ENCODE results near the gene CD8B.

Gene CD8B

GRCh38 chr2:86769838-86770237 lies 91.8 kb downstream of the CD8B start:
- no peak overlapping the region for H3K27ac ChIP-seq
- H3K4me2 ChIP-seq = no peak overlapping the region; a peak in 1 of 22 replicates
- H3K27me3 ChIP-seq = no peaks in the 10 kb centered on the region
- TF ChIP-seq Cebpa-rat (IDR thresholded peaks at IDR 0.05) = no peak
- H3K9ac ChIP-seq = no peak overlapping the region
- H3K9me3 ChIP-seq (replicated peaks in 1 of 11) = no peaks in the 10 kb centered on the region
- peaks cover 93 to 100% (median 100%) of the 10 kb centered on the region in 11 experiments for H3K36me3 ChIP-seq
- no peak overlapping the region for H3K4me3 ChIP-seq
- peaks cover 24 to 93% (median 38%) of the 10 kb centered on the region in 11 experiments; a peak in 19 of 22 replicates for H4K20me1 ChIP-seq
- peaks cover 11 to 26% (median 21%) of the 10 kb centered on the region in 10 experiments for H3K4me1 ChIP-seq

- Histone ChIP-seq H3K4me2 (peak overlapping the region in 1 of 11 experiments; percentile 59; a peak in 3 of 22 replicates), H3K36me3 (peaks cover 78 to 92% (median 87%) of the 10 kb centered on the region in 11 experiments), H3K27ac (no peak overlapping the region), H3K27me3 (no peaks in the 10 kb centered on the region), H3K4me1 (peaks cover 11 to 34% (median 22%) of the 10 kb centered on the region in 10 experiments), H3K9ac (no peak overlapping the region), H3K9me3 (replicated peaks in 1 of 11) (no peaks in the 10 kb centered on the region), H3K4me3 (no peak overlapping the region), H4K20me1 (peaks cover 37 to 99% (median 53%) of the 10 kb centered on the region in 11 experiments; a peak in 21 of 22 replicates)
- no peak for TF ChIP-seq Cebpa-rat (IDR thresholded peaks at IDR 0.05)
Observed at GRCh38 chr2:86768189-86768949, 93.3 kb downstream of the CD8B start.
